ENCODE measurements around the gene PAPOLB. TPM values are rescaled to one million over a fixed set of nuclear protein-coding genes. Genes with fewer than 3 reads are reported as not detected.
A peak's percentile ranks its signal among the peaks of the same experiment; 100 is the strongest.

PAPOLB gene
- total RNA-seq, 2 experiments from 2014 or later = not detected

- POLR2A ChIA-PET = no interaction called here
- CTCF ChIA-PET = no interaction called here
- Mint-ChIP-seq H3K36me3 (ENCODE audit: low read depth) (no peaks in the 10 kb centered on the region), H3K27ac (no peak overlapping the region), H3K9me3 (ENCODE audit: low read depth) (no peaks in the 10 kb centered on the region), H3K4me1 (no peaks in the 10 kb centered on the region), H3K27me3 (no peaks in the 10 kb centered on the region), H3K4me3 (no peak overlapping the region)
- DNase-seq (no peak), ATAC-seq (no peak)
- intact Hi-C loops (cut with DNase I, micrococcal nuclease) = no loop called here
These were observed 23.8 kb downstream of the PAPOLB start for GRCh38 chr7:4837803-4838625.

- Mint-ChIP-seq H3K4me1 (no peaks in the 10 kb centered on the region), H3K36me3 (ENCODE audit: low read depth) (no peaks in the 10 kb centered on the region), H3K9me3 (ENCODE audit: low read depth) (no peaks in the 10 kb centered on the region), H3K4me3 (no peak overlapping the region), H3K27ac (no peak overlapping the region), H3K27me3 (no peaks in the 10 kb centered on the region)
- CTCF ChIA-PET = no interaction called here
- ATAC-seq (no peak), DNase-seq (no peak)
- intact Hi-C loops (cut with DNase I, micrococcal nuclease) = no loop called here
- POLR2A ChIA-PET = no interaction called here
These were observed 24.6 kb downstream of the PAPOLB start for GRCh38 chr7:4837041-4837802.

DNA sequence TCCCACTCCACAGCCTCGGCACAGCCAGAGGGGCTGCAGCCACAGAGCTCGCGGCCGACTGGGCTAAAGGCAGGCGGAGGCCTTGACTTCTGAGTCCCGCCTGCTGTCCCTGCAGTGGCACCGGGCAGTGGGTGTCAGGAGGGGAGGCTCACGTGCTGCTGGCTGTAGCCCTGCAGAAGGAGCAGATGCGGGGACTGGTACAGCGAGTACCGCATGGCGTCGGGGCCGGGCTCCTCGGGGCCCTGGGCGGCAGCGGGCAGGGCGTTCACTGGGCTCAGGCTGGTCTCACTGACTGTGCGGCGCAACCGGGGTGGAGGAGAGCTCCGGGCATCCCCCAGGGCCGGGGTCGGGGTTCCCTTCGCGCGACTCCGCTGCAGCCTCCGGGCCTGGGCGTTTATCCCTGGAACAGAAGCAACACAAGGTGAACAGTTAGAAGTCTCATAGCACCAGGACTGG is 25.6 kb downstream of the PAPOLB start:
- DNase-seq (no peak), ATAC-seq (no peak)
- Mint-ChIP-seq H3K27ac (no peak overlapping the region), H3K4me1 (no peaks in the 10 kb centered on the region), H3K36me3 (ENCODE audit: low read depth) (no peaks in the 10 kb centered on the region), H3K9me3 (ENCODE audit: low read depth) (no peaks in the 10 kb centered on the region), H3K27me3 (no peaks in the 10 kb centered on the region), H3K4me3 (no peak overlapping the region)
- ChIA-PET POLR2A (no interaction called here), CTCF (no interaction called here)
- intact Hi-C loops (cut with DNase I, micrococcal nuclease) = no loop called here

- ChIA-PET POLR2A (no interaction called here), CTCF (no interaction called here)
- no peak for ATAC-seq
- no peak for DNase-seq
- Mint-ChIP-seq H3K4me3 (no peak overlapping the region), H3K36me3 (ENCODE audit: low read depth) (no peaks in the 10 kb centered on the region), H3K9me3 (ENCODE audit: low read depth) (no peaks in the 10 kb centered on the region), H3K27me3 (no peaks in the 10 kb centered on the region), H3K27ac (no peak overlapping the region), H3K4me1 (no peaks in the 10 kb centered on the region)
- intact Hi-C loops (cut with DNase I, micrococcal nuclease) = no loop called here
These were observed 26.2 kb downstream of the PAPOLB start for GRCh38 chr7:4835398-4836205.

DNA sequence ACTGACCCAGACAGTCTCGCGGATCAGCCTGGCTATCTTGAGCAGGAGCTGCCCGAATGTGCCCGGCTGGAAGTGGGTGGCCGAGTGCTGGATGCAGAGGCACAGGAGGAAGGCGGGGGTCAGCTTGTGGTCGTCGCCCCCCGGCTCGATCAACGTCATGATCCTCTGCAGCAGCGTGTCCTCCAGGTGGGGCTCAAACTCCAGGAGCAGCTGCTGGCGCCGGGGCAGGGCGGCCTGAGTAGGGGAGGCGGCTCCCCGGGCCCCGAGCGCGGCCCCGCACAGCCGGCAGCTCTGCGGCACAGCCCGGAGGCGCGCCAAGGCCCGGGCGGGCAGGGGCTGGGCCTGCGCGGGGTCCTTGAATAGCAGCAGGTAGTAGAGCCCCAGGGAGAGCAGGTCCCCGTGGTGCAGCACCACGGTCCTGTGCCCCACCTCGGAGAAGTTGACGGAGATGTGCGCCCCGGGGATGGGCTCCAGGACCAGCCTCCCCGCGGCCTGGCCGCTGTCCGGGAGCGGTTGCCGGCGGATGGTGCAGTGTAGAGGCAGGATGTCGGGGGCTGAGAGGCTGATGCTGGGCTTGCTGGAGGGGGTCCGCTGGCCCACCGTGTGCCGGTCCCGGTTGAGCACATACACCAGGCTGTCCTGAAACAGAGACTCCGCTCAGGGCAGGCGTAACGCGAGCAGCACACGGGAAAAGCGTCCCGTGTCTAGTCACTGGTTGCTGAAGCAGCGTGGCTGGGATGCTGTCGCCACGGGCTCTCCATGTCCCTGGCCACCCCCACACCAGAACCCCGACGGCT is 27.0 kb downstream of the PAPOLB start:
- ChIA-PET POLR2A (no interaction called here), CTCF (no interaction called here)
- H3K27ac Mint-ChIP-seq = no peak overlapping the region
- DNase-seq (no peak), ATAC-seq (no peak)
- no peaks in the 10 kb centered on the region for H3K9me3 Mint-ChIP-seq (ENCODE audit: low read depth)
- no peaks in the 10 kb centered on the region for H3K36me3 Mint-ChIP-seq (ENCODE audit: low read depth)
- H3K27me3 Mint-ChIP-seq = no peaks in the 10 kb centered on the region
- intact Hi-C loops (cut with DNase I, micrococcal nuclease) = no loop called here
- no peak overlapping the region for H3K4me3 Mint-ChIP-seq
- H3K4me1 Mint-ChIP-seq = peaks cover 2% of the 10 kb centered on the region

DNA sequence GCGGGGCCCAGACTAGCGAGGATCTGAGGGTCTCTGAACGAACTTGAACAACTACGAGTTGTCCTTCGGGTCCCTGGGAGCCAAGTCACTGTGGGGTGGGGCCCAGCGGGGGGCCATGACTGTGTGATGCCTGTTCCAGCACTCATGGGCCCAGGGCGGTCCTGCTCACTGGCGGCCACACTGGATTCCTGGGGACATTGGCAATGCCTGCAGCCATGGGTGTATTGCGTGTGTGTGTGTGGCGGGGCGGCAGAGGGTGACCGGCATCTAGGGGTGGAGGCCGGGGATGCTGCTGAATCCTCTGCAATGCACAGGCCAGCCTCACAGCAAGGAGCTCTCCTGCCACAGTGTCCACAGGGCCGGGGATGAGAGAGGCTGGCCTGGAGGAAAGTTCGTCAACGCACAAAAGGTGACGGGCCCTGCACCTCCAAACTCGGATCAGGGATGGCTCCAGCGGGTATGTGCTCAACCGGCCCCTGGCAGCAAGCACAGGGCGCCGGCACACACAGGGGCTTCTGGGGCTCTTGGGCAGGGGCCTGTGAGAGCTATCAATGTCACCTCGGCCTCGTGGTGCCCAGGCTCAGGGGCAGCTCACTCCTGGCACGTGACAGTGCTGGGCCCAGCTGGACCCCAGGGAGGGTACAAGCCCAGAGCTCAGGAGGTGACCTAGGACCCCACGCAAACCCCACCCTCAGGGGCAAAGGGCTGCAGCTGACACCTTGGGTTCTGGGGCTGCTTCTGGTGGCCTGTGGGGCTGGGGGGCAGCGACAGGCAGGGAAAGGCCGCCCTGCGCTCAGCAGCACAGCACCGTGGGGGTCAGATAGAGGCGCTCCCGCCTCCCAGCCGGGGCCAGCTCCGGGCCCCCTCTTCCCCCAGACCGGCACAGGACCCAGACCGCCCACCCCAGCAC is 27.9 kb downstream of the PAPOLB start:
- DNase-seq (no peak), ATAC-seq (no peak)
- POLR2A ChIA-PET = no interaction called here
- Mint-ChIP-seq H3K27me3 (no peaks in the 10 kb centered on the region), H3K4me3 (no peak overlapping the region), H3K4me1 (peaks cover 2% of the 10 kb centered on the region), H3K9me3 (ENCODE audit: low read depth) (no peaks in the 10 kb centered on the region), H3K27ac (no peak overlapping the region), H3K36me3 (ENCODE audit: low read depth) (no peaks in the 10 kb centered on the region)
- intact Hi-C loops (cut with DNase I, micrococcal nuclease) = no loop called here
- CTCF ChIA-PET = no interaction called here

- no peaks in the 10 kb centered on the region for H3K27me3 Mint-ChIP-seq
- H3K4me3 Mint-ChIP-seq = no peak overlapping the region
- CTCF ChIA-PET = no interaction called here
- H3K9me3 Mint-ChIP-seq (ENCODE audit: low read depth) = no peaks in the 10 kb centered on the region
- ATAC-seq (no peak), DNase-seq (no peak)
- H3K27ac Mint-ChIP-seq = no peak overlapping the region
- peaks cover 2% of the 10 kb centered on the region for H3K4me1 Mint-ChIP-seq
- POLR2A ChIA-PET = no interaction called here
- no peaks in the 10 kb centered on the region for H3K36me3 Mint-ChIP-seq (ENCODE audit: low read depth)
- intact Hi-C loops (cut with DNase I, micrococcal nuclease) = no loop called here
These were observed 28.7 kb downstream of the PAPOLB start for GRCh38 chr7:4833176-4833575.

DNA sequence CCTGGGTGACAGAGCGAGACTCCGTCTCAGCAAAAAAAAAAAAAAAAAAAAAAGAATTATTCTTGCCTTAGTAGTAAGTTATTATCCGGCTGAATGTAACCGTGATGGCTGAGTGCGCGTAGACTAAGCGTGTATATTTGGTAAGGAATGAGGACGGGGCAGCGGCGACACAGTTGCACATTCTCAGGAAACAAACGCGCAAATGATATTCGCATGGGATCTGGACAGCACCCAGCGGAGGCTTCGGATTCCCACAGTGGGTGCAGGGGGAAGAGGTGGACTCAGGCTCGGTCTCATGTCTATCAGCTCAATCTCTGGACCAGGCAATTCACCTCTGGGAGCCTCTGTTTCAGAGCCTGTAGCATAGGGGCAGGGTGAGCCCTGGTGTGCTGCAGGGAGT is 29.1 kb downstream of the PAPOLB start:
- POLR2A ChIA-PET = no interaction called here
- intact Hi-C loops (cut with DNase I, micrococcal nuclease) = no loop called here

GRCh38 chr7:4831723-4832495 is 29.9 kb downstream of the PAPOLB start:
- intact Hi-C loops (cut with DNase I, micrococcal nuclease) = no loop called here
- ATAC-seq (no peak), DNase-seq (no peak)
- CTCF ChIA-PET = interaction anchor here (0.7 to 2.2 kb wide), 3 partner anchors 52 to 435 kb away, joined by 3 to 10 read pairs (median 4); partner anchors contain the start of gene RADIL
- POLR2A ChIA-PET = no interaction called here
- Mint-ChIP-seq H3K27ac (no peak overlapping the region), H3K4me1 (peaks cover 2% of the 10 kb centered on the region), H3K9me3 (ENCODE audit: low read depth) (no peaks in the 10 kb centered on the region), H3K36me3 (ENCODE audit: low read depth) (no peaks in the 10 kb centered on the region), H3K4me3 (no peak overlapping the region), H3K27me3 (no peaks in the 10 kb centered on the region)

More for the DNA sequence above, 29.1 kb downstream of the PAPOLB start:
- no peak for DNase-seq
- peaks cover 2% of the 10 kb centered on the region for H3K4me1 Mint-ChIP-seq
- no peak overlapping the region for H3K27ac Mint-ChIP-seq
- no peaks in the 10 kb centered on the region for H3K36me3 Mint-ChIP-seq (ENCODE audit: low read depth)
- no peaks in the 10 kb centered on the region for H3K27me3 Mint-ChIP-seq
- no peaks in the 10 kb centered on the region for H3K9me3 Mint-ChIP-seq (ENCODE audit: low read depth)
- CTCF ChIA-PET = no interaction called here
- ATAC-seq = no peak
- H3K4me3 Mint-ChIP-seq = no peak overlapping the region

- Mint-ChIP-seq H3K27ac (no peak overlapping the region), H3K9me3 (ENCODE audit: low read depth) (no peaks in the 10 kb centered on the region), H3K4me3 (no peak overlapping the region), H3K36me3 (ENCODE audit: low read depth) (no peaks in the 10 kb centered on the region), H3K27me3 (no peaks in the 10 kb centered on the region), H3K4me1 (peaks cover 2% of the 10 kb centered on the region)
- ATAC-seq (peak; percentile 93), DNase-seq (peak; percentile 81)
- CTCF ChIA-PET = interaction anchor here (0.5 to 2.3 kb wide), 11 partner anchors 23 to 525 kb away, joined by 3 to 10 read pairs (median 3); partner anchors contain the start of gene RADIL
- intact Hi-C loops (cut with DNase I, micrococcal nuclease) = loop anchor here in 1 of 2 experiments (1.0 kb wide), 2 partner anchors 53 to 255 kb away; partner anchors contain the start of gene RADIL
- POLR2A ChIA-PET = no interaction called here
These were observed 31.7 kb downstream of the PAPOLB start for GRCh38 chr7:4830176-4830575.

Data from activated CD4-positive, alpha-beta T cell treated with anti-CD3 and anti-CD28 coated beads for 36 hours (primary cell).